Esophagus muscularis mucosa (tissue), 4 donors: ENCODE measurements around the gene SIGLEC15. TPM values are rescaled to one million over a fixed set of nuclear protein-coding genes. Genes with fewer than 3 reads are reported as not detected.
"Not testable (repeated sequence)": the region's sequence is repeated elsewhere in the genome, so short reads cannot be mapped to it uniquely, and the experiment has no call there.

Experiments
- DNase-seq: peaks from one replicate; pipeline ENCODE4 v3.0.0-alpha.2; 2017; ENCODE audit errors: extremely low spot score
- H3K27ac ChIP-seq, 4 donors: fragments of 200-600 bp; sonication (generic); replicated peaks in 1 of 4; 1 replicate in 3 of 4; 2 replicates in 1 of 4; pipeline ENCODE4 v1.5.1; 2016 to 2019; ENCODE audit warnings: mild to moderate bottlenecking in 1 of 4
- H3K27me3 ChIP-seq, 4 donors: fragments of 200-600 bp; sonication (generic); one replicate each; pipeline versions ENCODE4 v1.5.1 to v1.6.0; 2016 to 2019
- H3K36me3 ChIP-seq, 4 donors: fragments of 200-600 bp; sonication (generic); one replicate each; pipeline ENCODE4 v1.5.1; 2016 to 2019
- H3K4me1 ChIP-seq, 4 donors: fragments of 200-600 bp; sonication (generic); one replicate each; pipeline ENCODE4 v1.5.1; 2016 to 2019
- H3K4me3 ChIP-seq, 4 donors: fragments of 200-600 bp; sonication (generic); 1 replicate in 2 of 4; 2 replicates in 2 of 4; pipeline ENCODE4 v1.5.1; 2016 to 2019; ENCODE audit warnings: mild to moderate bottlenecking in 4 of 4, moderate library complexity in 1 of 4
- H3K9me3 ChIP-seq, 4 donors: fragments of 200-600 bp; sonication (generic); 1 replicate in 3 of 4; 2 replicates in 1 of 4; pipeline ENCODE4 v1.5.1; 2016 to 2019
- CTCF ChIP-seq, 3 experiments: fragments of 200-600 bp in 2 of 3; fragments of 450-650 bp in 1 of 3; sonication (generic) in 2 of 3; IDR thresholded peaks; one replicate each; pipeline ENCODE4 v1.5.1; 2017 to 2019; ENCODE audit warnings: antibody characterized with exemption in 3 of 3, mild to moderate bottlenecking in 2 of 3, moderate library complexity in 1 of 3
- EP300 ChIP-seq: sonication (generic); formaldehyde crosslinking; IDR thresholded peaks from one replicate; pipeline ENCODE4 v1.6.1; 2017; ENCODE audit warnings: antibody characterized with exemption
- POLR2A ChIP-seq: fragments of 450-650 bp; IDR thresholded peaks from one replicate; pipeline ENCODE4 v1.6.1; 2017; ENCODE audit warnings: antibody characterized with exemption, moderate library complexity, mild to moderate bottlenecking, low read depth
- POLR2AphosphoS5 ChIP-seq, 2 donors: sonication (generic); formaldehyde crosslinking; IDR thresholded peaks; one replicate each; pipeline ENCODE4 v1.6.1; 2017; ENCODE audit warnings: antibody characterized with exemption in 2 of 2
- WGBS: methylation state at CpG from one replicate; pipeline ENCODE4 v1.1.5; 2018; 5-methylcytosine and 5-hydroxymethylcytosine counted together
- intact Hi-C: fragments of 100-400 bp; cut with DNase I; formaldehyde crosslinking; loops from one replicate; pipeline ENCODE4 v1.15.1; 2023
- total RNA-seq, 4 donors: library from RNA; depleted of rRNA; stranded (reverse); fragments of >200 nt; gene quantifications; one replicate each; pipeline versions ENCODE4 v1.1.0 to v1.2.1, GENCODE V29; 2016

Gene SIGLEC15
- total RNA-seq, 4 donors from 2014 or later: 0.17 TPM; not detected in 3

- H3K27ac ChIP-seq: no peak overlapping the region
- 72% methylated on average over 1 of the region's 1 CpG for WGBS
- intact Hi-C loops: no loop called here
- H3K27me3 ChIP-seq: no peaks in the 10 kb centered on the region
- no peaks in the 10 kb centered on the region for H3K36me3 ChIP-seq
- DNase-seq: no peak
- H3K4me1 ChIP-seq: no peaks in the 10 kb centered on the region
- no peak for TF ChIP-seq EP300
- no peak for TF ChIP-seq POLR2AphosphoS5 (IDR thresholded peaks at IDR 0.05)
- H3K4me3 ChIP-seq: no peak overlapping the region
- H3K9me3 ChIP-seq: no peaks in the 10 kb centered on the region
Observed at GRCh38 chr18:45817543-45817942, 7.9 kb upstream of the SIGLEC15 start.

- H3K36me3 ChIP-seq, H3K4me1 ChIP-seq, H3K27ac ChIP-seq, H3K9me3 ChIP-seq, intact Hi-C loops, H3K27me3 ChIP-seq, H3K4me3 ChIP-seq: not testable (repeated sequence)
- WGBS: 78% methylated on average over 8 of the region's 8 CpGs
- DNase-seq: peak; percentile 72
Observed at GRCh38 chr18:45818765-45819164, 6.7 kb upstream of the SIGLEC15 start.

- TF ChIP-seq CTCF (IDR thresholded peaks at IDR 0.05): no peak
- no peak for TF ChIP-seq EP300
- TF ChIP-seq POLR2AphosphoS5 (IDR thresholded peaks at IDR 0.05): no peak
- TF ChIP-seq POLR2A: no peak
- WGBS: 62% methylated on average over 3 of the region's 3 CpGs
- peak; percentile 85 for DNase-seq
- Histone ChIP-seq H3K36me3 (no peaks in the 10 kb centered on the region), H3K27me3 (no peaks in the 10 kb centered on the region), H3K27ac (no peak overlapping the region), H3K4me3 (no peak overlapping the region), H3K9me3 (no peaks in the 10 kb centered on the region), H3K4me1 (no peaks in the 10 kb centered on the region)
- intact Hi-C loops: no loop called here
Observed at GRCh38 chr18:45820106-45820745, 5.2 kb upstream of the SIGLEC15 start.

- H3K4me1 ChIP-seq: no peaks in the 10 kb centered on the region
- no peaks in the 10 kb centered on the region for H3K36me3 ChIP-seq
- no peaks in the 10 kb centered on the region for H3K9me3 ChIP-seq
- peaks cover 0 to 1% (median 0%) of the 10 kb centered on the region in 4 donors for H3K27me3 ChIP-seq
- TF ChIP-seq POLR2AphosphoS5 (IDR thresholded peaks at IDR 0.05) (no peak), POLR2A (no peak)
- DNase-seq: no peak
- no peak overlapping the region for H3K4me3 ChIP-seq
- intact Hi-C loops: no loop called here
- H3K27ac ChIP-seq: no peak overlapping the region
- WGBS: 91% methylated on average over 2 of the region's 2 CpGs
Observed at GRCh38 chr18:45821026-45821425, 4.4 kb upstream of the SIGLEC15 start.

- H3K4me3 ChIP-seq: no peak overlapping the region
- no peak overlapping the region for H3K27ac ChIP-seq
- no peaks in the 10 kb centered on the region for H3K36me3 ChIP-seq
- TF ChIP-seq POLR2A (no peak), POLR2AphosphoS5 (IDR thresholded peaks at IDR 0.05) (no peak), CTCF (IDR thresholded peaks at IDR 0.05) (no peak), EP300 (no peak)
- H3K9me3 ChIP-seq: no peaks in the 10 kb centered on the region
- no peaks in the 10 kb centered on the region for H3K4me1 ChIP-seq
- WGBS: 81% methylated on average over 1 of the region's 1 CpG
- peaks cover 0 to 4% (median 0%) of the 10 kb centered on the region in 4 donors for H3K27me3 ChIP-seq
- intact Hi-C loops: no loop called here
- no peak for DNase-seq
Observed at GRCh38 chr18:45821711-45822110, 3.8 kb upstream of the SIGLEC15 start.

- Histone ChIP-seq H3K4me3 (no peak overlapping the region), H3K4me1 (peaks cover 10 to 20% (median 18%) of the 10 kb centered on the region in 4 donors), H3K36me3 (no peaks in the 10 kb centered on the region), H3K27me3 (peaks cover 0 to 18% (median 0%) of the 10 kb centered on the region in 4 donors), H3K27ac (no peak overlapping the region), H3K9me3 (no peaks in the 10 kb centered on the region)
- 71% methylated on average over 3 of the region's 4 CpGs for WGBS
- TF ChIP-seq EP300: no peak
- TF ChIP-seq CTCF (IDR thresholded peaks at IDR 0.05): no peak
- TF ChIP-seq POLR2A: no peak
- no peak for TF ChIP-seq POLR2AphosphoS5 (IDR thresholded peaks at IDR 0.05)
- peak; percentile 62 for DNase-seq
- intact Hi-C loops: no loop called here
Observed at GRCh38 chr18:45826084-45826483, 609 bp downstream of the SIGLEC15 start.

- H3K4me3 ChIP-seq, H3K36me3 ChIP-seq, H3K27ac ChIP-seq, intact Hi-C loops, H3K9me3 ChIP-seq, DNase-seq: not testable (repeated sequence)
- peaks cover 10 to 20% (median 18%) of the 10 kb centered on the region in 4 donors for H3K4me1 ChIP-seq
- peaks cover 0 to 24% (median 0%) of the 10 kb centered on the region in 4 donors for H3K27me3 ChIP-seq
- WGBS: 93% methylated on average over 4 of the region's 4 CpGs
Observed at GRCh38 chr18:45826716-45827115, 1.2 kb downstream of the SIGLEC15 start.
